ACHN (cell line): ENCODE data around the gene BTBD2.
"Not testable (repeated sequence)": the region's sequence is repeated elsewhere in the genome, so short reads cannot be mapped to it uniquely, and the experiment has no call there.

Source experiments
- DNase-seq: peaks from one replicate; pipeline ENCODE4 v3.0.0-alpha.2; 2015
- in situ Hi-C: cut with HindIII; loops from 2 replicates; pipeline ENCODE4 v1.10.0; 2017; ENCODE audit warnings: low sequenced_read_pairs, low pct_ligation_motif_present, low pct_unique_long_range_greater_than_20kb

Gene BTBD2

DNA sequence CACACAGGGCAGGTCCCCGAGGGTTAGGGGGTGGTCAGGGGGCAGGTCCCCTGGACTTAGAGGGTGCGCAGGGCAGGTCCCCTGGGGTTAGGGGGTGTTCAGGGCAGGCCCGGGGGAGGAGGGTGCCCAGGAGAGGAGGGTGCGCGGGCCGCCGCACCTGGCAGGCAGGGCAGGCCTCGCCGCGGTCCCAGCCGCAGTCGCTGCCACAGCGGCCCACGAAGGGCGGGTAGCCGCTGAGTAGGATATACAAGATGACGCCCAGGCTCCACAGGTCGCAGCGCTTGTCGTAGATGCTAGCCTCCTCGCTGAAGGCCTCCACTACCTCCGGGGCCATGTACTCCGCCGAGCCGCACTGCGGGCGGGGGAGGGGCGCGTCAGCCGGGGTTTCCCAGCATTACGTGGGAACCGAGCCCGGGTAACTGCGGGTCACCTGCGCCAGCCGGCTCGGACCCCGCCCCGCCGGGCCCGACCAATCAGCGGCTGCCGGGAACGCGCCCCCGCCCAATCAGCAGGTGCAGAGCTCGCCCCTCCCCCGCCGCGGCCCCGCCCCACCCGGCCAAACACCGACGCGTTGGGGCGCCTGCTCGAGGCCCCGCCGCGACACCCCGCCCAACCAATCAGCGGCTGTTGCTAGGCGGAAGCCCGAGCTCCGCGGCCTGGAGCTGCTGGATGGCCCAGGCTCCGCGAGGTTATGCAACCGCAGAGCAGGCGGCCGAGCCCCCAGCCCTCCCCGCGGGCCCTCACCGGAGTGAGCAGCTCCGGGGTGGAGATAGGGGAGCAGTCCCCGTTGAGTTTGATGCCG lies 26.4 kb upstream of the BTBD2 start:
- DNase-seq = peak; percentile 91
- in situ Hi-C loops = no loop called here

DNA sequence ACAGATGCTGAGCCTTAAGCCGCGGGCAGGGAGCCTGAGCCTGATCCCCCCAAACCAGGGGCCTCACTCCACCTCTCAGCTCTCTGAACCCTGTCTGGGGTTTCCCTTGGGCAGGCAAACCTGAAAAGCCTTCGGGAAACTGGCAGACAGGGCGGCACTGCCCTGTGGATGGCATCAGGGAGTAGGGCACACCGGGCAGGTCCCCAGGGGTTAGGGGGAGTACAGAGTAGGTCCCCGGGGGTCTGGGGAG lies 25.8 kb upstream of the BTBD2 start:
- in situ Hi-C loops = no loop called here
- no peak for DNase-seq

DNA sequence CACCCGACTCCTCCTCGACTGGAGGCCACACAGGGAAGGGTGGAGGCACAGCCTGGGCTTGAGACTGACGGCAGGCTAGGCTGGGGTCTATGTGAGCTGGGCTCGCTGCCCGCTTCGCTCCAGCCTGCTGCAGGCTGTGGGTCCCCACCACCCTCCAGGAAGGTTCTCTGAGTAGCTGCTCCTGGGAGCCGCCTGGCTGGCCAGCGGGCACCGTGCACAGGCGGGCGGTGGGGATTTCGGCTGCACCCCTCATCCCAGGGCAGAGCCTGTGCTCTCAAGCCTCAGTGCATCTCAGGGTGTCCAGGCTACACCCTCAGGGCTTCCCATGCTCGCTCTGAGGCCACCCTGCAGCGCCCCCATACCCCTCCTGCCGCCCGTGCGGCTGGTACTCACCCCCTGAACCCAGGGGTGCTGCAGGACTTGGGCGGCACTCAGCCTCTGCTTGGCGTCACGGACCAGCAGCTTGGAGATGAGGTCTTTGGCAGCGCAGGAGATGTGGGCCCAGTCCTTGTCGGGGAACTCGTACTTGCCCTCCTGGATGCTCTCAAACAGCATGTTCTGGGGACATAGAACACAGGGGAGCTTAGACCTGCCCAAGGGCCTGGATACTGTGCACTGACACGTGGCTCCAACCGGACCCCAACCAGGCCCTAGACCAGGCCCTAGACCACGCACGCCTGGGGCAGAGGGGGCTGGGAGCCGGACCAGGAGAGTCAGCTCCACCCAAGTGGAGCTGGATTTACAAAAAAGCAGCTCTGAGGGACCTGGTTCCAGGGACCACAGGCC lies 25.3 kb upstream of the BTBD2 start:
- in situ Hi-C loops = no loop called here
- no peak for DNase-seq

DNA sequence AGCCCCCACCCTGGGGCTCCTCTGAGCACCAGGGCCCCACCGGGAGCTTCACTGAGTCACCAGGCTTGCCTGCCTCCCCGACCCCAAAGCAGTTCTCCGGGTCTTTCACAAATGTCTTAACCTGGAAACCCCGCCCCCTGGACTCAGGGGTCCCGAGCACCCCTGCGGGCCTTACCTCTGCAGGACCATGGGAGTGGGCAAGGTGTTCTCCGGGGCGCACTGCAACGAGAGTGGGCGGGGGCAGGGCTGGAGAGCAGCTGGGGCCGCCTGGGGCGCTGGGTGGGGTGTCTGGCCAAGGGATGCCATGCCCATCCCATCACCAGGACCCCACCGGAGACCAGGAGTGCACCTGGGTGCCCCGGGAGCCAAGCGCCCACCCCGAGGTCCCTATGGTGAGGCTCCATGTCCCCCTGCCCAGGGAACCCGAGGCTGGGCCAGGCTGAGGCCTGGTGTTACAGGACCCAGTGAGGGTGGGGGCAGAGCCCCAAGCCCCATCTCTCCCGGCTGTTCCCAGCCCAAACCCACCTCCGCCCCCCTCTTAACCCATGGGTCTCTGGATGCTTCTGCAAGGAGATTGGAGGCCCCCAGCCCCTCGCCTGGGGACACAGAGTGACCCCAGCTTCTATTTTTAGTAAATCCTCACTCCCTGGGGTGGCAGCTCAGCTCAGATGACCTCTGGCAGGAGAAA lies 24.6 kb upstream of the BTBD2 start:
- no peak for DNase-seq
- in situ Hi-C loops = no loop called here

DNA sequence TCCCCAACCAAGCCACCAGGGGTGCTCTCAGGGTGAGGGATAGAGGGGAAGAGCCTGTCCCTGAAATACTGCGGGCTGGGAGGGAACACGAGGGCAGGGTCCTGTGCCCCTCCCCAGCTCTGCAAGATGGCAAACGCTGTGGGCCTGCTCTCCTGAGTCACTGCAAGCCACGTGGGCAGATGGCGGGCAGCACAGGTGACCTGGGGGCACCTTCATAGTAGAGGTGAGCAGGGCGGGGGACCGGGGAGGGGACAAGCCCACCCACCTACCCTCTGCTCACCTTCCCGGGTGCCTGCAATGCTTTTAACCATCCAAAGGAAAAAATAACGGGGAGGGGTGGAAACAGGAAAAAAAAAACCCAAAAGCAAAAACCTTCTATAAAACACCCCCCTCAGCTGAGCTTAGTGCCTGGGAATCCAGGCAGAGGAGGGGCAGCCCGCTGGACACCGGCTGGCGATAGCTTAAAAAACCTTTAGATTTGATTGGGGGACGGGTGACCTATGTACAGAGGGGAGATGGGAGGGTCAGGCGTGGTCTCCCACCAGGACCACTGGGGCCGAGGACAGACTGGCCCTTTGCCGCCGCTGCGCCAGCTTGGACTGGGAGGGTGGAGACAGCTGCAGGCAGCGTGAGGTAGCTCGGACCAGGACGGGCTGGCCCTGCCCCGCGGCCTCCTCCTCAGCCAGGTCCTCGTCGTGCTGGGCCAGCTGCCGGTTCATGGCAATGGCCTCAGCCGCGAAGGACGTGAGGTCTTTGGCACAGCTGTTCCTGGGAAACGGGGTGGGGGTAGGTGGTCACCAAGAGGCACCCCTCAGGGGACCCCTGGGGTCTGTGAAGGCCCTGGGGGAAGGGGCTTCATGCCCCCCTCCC lies 23.8 kb upstream of the BTBD2 start:
- no peak for DNase-seq

DNA sequence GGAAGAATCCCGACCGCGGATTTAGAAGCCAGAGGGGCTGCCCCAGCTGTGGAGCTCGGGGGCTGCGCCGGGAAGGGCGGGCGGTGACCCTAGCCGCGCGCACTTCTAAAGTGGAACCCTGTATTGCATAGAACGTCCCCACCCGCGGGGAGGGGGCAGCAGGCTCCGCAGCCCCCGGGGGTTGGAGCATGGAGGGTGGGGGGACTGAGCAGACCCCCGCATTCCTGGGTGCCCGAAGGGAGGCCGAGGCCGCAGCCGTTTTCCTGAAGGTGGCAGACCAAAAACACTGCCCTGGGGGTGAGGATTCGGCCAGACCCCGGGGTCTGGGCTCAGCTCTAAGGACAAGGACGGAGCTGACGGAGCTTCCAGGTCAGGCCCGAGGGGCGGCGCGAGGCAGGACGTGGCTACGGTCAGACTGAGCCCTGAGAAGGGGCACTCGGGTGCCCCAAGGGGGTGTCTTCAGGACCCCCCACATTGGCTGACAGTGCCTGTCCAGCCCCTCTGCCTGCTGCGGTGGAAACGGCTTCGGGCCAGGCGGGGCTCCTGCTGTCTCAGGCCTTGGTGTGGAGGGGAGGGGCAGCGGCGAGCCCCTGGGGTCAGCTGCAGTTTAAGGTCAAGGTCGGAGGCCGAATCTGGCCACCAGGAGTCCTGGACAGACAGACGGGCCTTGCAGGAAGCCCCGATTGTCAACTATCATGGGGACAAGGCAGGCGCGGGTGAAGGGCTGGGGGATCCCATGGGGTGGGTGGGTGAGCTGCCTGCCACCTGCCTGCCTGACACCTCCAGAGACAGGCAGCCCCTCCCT lies 23.0 kb upstream of the BTBD2 start:
- no peak for DNase-seq
- in situ Hi-C loops = no loop called here

More for the DNA sequence above, 23.8 kb upstream of the BTBD2 start:
- in situ Hi-C loops = no loop called here

DNA sequence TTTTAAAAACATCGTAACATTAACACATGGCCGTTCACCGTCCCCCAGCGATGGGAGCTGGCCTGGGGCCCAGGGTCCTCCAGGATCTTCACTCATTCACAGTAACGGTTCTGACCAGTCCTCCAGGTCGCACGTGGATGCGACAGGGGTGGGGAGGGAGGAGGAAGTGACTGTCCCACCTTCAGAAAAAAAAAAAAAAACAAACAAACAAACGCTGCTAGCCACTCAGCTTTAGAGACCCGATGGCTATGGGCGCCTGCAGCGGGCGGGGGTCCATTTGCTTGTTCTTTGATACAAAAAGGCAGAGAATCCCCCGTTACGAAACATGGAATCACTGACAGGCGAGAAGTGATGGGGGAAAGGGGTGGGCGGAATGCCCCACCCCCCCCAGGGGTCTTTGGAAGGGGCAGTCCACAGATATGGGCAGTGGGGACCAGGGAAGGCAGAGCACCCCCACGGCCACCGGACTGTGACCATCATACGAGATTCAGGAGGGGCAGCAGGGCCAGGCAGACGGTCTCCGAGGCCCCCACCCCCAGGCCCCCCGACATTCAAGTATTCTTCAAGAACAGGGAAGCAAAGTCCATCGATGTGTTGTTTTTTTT lies 22.2 kb upstream of the BTBD2 start:
- in situ Hi-C loops = no loop called here
- DNase-seq = no peak

DNA sequence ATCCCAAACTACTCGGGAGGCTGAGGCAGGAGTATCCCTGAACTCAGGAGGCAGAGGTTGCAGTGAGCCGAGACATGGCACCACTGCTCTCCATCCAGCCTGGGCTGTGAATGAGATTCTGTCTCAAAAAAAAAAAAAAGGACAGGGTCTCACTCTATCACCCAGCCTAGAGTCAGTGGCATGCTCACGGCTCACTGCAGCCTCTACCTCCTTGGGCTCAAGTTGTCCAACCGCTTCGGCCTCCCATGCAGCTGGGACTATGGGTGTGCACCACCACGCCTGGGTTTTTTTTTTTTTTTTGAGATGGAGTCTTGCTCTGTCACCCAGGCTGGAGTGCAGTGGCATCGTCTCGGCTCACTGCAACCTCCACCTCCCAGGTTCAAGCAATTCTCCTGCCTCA lies 20.9 kb upstream of the BTBD2 start:
- no peak for DNase-seq

DNA sequence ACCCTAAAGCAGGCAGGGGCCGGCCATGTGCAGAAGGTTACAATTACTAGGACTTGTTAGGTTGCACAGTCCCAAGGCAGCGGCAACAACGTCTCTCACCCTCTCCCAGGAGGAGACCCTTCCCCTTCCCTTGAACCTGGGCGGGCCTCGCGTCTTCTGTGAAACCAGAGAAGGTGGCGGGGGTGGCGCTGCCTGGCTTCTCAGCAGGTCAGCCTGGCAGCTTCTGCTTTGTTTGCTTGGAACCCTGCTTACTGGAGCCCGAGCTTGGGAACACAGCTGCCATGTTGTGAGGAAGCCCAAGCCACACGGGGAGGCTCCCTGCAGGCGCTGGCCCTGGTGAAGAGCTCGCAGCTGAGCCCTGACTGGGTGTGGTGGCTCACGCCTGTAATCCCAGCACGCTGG lies 20.1 kb upstream of the BTBD2 start:
- in situ Hi-C loops = no loop called here
- no peak for DNase-seq

More for the DNA sequence above, 20.9 kb upstream of the BTBD2 start:
- in situ Hi-C loops = no loop called here

DNA sequence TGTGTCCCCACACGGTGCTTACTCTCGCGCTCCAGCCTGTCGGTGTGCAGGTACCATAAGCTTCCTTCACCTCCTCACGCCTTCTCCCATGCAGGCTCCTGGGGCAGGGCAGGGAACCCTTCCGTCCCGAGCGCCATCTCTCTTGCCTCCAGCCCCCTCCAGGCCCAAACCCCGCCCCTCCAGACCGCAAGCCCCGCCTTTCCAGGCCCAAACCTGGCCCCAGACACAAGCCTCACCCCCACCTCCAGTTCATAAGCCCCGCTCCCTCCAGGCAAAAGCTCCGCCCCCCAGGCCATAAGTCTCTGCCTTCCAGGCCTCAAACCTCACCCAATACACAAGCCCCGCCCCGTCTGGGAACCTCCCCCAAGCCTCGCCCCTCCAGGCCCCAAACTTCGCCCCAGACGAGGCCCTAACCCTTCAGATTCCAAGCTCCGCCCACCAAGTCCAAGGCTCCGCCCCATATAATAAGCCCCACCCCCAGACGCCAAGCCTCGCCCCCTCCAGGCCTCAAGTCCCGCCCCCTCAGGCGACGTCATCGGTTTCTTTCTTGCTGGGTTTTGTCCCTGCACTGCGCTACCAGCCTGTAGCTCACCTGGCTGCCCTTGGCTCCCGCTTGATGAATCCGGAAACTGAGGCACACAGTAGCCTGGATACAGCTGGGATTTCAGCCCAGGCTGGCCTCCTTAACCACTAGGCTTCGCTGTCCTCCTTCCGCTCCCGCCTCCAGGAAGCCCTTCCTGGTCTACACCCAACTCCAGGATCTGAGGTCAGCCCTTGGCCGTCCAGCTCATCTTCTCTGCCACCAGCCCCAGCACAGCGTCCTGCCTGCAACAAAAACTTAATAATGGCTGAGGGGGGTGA lies 19.4 kb upstream of the BTBD2 start:
- DNase-seq = no peak
- in situ Hi-C loops = no loop called here

DNA sequence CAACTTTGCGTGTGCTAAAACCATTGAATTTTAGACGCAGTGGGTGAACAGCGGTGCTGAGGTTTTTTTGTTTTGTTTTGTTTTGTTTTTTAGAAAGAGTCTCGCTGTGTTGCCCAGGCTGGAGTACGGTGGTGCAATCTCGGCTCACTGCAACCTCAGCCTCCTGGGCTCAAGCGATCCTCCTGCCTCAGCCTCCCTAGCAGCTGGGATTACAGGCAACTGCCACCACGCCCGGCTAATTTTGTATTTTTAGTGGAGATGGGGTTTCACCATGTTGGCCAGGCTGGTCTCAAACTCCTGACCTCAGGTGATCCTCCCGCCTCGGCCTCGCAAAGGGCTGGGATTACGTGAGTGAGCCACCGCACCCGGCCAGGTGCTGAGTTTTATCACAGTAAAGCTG lies 18.7 kb upstream of the BTBD2 start:
- DNase-seq, in situ Hi-C loops: not testable (repeated sequence)

DNA sequence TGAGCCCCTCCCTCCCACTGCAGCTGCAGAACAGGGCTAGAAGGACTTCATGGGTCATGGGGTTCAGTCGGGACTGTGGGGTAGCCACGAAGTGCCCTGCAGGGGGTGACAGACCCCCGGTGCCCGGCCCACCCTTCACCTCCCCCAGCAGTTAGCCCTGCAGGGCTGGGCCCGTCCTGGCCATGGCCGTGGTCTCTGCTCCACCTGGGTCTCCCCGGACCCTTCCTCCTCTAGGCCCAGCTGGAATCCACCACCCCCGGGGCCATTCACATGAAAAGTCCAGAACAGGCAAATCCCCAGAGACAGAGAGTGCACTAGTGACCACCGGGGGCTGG lies 18.3 kb upstream of the BTBD2 start:
- no peak for DNase-seq
- in situ Hi-C loops = no loop called here

DNA sequence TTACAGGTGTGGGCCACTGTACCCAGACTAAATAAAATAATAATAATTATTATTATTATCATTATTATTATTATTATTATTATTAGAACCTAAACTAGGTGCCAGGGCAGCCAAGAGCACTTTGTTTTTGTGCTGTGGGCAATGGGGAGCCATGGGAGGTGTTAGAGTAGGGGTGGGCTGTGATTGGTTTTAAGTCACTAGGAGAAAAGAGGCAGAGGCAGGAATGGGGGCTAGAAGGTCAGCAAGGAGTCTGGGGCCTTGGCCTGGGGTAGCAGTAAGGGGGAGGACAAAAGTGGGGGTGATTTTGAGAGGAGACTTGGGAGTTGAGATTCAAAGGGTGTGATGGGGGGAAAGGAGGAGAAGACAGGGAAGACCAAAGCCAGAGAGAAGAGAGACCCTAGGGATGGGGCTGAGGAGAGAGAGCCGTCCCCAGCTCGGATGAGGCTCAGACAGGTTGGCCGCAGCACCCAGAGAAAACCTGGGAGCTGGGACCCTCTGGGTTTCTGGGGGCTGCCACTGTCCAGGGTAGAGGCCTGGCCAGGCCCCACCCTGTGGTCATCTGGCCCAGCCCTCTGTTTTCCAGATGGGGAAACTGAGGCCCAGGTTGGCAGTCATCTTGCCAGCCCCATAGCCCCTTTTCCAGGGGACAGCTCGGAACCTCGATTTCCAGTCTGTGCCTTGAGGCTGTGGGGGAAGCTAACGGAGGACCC lies 17.8 kb upstream of the BTBD2 start:
- in situ Hi-C loops = no loop called here
- no peak for DNase-seq

DNA sequence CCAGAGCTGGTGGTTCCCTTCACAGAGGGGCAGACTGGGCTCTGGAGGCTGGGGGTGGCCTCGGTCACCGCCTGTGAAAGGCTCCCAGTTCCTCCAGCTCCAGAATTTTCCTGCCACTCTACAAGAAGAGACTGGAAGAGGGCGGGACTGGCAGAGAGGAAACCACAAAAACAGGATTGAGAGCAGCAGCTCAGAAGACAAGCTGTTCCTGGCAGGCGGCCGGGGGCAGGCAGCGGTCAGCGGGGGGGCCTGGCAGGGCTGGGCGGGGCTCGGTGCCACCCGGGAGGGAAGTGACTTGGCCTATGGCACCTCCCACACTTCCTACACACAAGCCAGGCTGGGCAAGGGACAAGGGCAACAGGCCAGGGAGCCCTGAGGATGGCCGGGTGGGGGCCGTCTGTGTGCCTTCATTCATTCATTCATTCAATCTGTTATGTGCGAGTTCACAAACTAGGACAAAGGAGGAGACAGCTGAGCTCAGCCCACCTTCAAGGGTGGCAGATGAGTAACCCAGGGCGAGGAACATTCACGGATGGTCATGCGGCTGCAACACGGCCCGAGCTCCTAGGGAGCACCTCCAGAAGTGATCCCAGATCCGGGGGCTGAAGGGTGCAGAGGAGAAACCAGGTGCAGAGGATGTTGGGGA lies 16.9 kb upstream of the BTBD2 start:
- in situ Hi-C loops = no loop called here
- peak; percentile 90 for DNase-seq

DNA sequence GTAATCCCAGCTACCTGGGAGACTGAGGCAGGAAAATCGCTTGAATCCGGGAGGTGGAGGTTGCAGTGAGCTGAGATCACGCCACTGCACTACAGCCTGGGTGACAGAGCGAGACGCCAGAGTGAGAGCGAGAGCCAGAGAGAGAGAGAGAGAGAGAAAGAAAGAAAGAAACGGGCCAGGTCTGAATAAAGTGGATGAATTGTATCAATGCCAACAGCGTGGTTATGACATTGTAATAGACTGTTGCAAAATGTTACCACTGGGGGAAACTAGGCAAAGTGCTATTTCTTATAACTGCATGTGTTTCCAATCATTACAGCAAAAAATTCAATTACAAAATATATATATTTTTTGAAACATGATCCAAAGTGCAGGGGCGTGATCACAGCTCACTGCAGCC lies 11.8 kb upstream of the BTBD2 start:
- DNase-seq = no peak
- in situ Hi-C loops = no loop called here

DNA sequence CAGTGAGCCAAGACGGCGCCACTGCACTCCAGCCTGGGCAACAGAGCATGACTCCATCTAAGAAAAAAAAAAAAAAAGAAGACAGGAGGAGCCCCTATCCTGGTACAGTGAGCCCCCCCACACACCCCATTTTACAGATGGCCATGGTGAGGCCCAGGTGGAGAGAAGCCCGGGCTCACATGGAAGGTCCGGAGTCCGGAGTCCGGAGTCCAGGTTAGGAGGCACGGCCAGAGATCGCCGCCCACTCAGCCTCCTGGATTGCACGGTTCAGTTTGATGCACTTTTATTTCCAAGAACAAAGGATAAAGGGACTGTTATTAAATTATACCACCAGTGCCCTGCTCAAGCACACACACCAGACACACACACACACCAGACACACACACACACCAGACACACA lies 11.3 kb upstream of the BTBD2 start:
- in situ Hi-C loops = no loop called here
- no peak for DNase-seq
